Glutamatergic neuron (in vitro differentiated cells): ENCODE data around the gene LRRC17. TPM values are rescaled to one million over a fixed set of nuclear protein-coding genes. Genes with fewer than 3 reads are reported as not detected.

ENCODE experiments used
- DNase-seq: peaks from one replicate; pipeline ENCODE4 v3.0.0; 2022
- H3K27ac Mint-ChIP-seq: one replicate; pipeline ENCODE4 v1.8.0; 2020; ENCODE audit warnings: mild to moderate bottlenecking, mixed read lengths, inconsistent platforms; ENCODE audit not compliant: unreplicated experiment
- H3K27me3 Mint-ChIP-seq: one replicate; pipeline ENCODE4 v1.8.0; 2020; ENCODE audit warnings: mild to moderate bottlenecking, moderate library complexity, mixed read lengths, inconsistent platforms; ENCODE audit not compliant: unreplicated experiment
- H3K36me3 Mint-ChIP-seq: one replicate; pipeline ENCODE4 v1.8.0; 2020; ENCODE audit warnings: mild to moderate bottlenecking, mixed read lengths, inconsistent platforms; ENCODE audit not compliant: unreplicated experiment
- H3K4me1 Mint-ChIP-seq: one replicate; pipeline ENCODE4 v1.8.0; 2020; ENCODE audit warnings: mild to moderate bottlenecking, low read depth, mixed read lengths, inconsistent platforms; ENCODE audit not compliant: unreplicated experiment
- H3K4me3 Mint-ChIP-seq: one replicate; pipeline ENCODE4 v1.8.0; 2020; ENCODE audit warnings: mild to moderate bottlenecking, mixed read lengths, inconsistent platforms; ENCODE audit not compliant: unreplicated experiment
- H3K9me3 Mint-ChIP-seq: one replicate; pipeline ENCODE4 v1.8.0; 2020; ENCODE audit warnings: mild to moderate bottlenecking, moderate library complexity, mixed read lengths, inconsistent platforms; ENCODE audit not compliant: unreplicated experiment
- total RNA-seq: library from RNA; stranded (reverse); fragmentation: NEBNext Ultra II Directional; extraction: Animal tissue kit (Norgen Biotek cat#: 25700); gene quantifications from one replicate; pipeline ENCODE4 v1.2.1, GENCODE V29; 2021; ENCODE audit not compliant: unreplicated experiment
- TF ChIP-seq, protein P1 (sequence below): fragments of 200-600 bp; sonication (generic); IDR thresholded peaks from one replicate; pipeline ENCODE4 v1.5.0; 2021; ENCODE audit not compliant: partially characterized antibody, unreplicated experiment

The LRRC17 gene
- total RNA-seq, 1 donor from 2014 or later, result 0.34 TPM

DNA sequence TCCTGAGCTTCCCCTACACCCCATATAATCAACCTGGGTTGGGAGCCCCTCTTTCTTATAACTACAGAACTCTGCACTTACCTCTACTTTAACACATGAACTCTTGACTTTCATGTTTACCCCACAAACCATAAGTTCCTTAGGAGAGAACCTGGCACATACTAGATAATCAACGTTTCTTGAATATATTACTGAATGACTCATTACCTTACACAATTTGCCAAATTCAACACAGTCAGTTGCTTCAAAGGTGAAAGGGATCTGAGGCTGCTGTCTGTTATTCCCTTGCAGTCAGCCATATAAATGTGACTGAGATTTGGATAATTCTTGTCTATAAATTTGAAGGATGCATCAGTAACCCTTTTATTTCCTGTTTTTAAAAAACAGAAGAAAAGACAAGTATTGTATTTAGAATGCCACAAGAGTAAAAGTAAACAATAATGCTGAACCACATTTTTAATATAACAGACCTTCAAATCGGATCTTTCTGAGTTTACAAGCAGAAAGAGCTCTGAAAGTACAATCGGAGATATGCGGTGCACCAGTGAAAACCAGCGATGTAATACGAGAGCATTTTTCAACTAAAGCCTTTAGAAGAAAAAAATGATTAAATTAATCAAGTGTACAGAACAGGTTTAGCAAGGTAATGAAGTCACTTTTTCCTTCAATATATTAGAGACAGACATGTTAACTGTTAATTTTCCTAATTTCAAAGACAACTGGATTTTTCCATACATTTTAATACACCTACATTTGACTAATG is 29.5 kb upstream of the LRRC17 start:
- H3K36me3 Mint-ChIP-seq, result no peaks in the 10 kb centered on the region
- H3K4me3 Mint-ChIP-seq, result no peak overlapping the region
- H3K27me3 Mint-ChIP-seq, result no peaks in the 10 kb centered on the region
- H3K4me1 Mint-ChIP-seq, result no peaks in the 10 kb centered on the region
- H3K9me3 Mint-ChIP-seq, result no peaks in the 10 kb centered on the region
- DNase-seq, result no peak
- TF ChIP-seq, protein P1, sequence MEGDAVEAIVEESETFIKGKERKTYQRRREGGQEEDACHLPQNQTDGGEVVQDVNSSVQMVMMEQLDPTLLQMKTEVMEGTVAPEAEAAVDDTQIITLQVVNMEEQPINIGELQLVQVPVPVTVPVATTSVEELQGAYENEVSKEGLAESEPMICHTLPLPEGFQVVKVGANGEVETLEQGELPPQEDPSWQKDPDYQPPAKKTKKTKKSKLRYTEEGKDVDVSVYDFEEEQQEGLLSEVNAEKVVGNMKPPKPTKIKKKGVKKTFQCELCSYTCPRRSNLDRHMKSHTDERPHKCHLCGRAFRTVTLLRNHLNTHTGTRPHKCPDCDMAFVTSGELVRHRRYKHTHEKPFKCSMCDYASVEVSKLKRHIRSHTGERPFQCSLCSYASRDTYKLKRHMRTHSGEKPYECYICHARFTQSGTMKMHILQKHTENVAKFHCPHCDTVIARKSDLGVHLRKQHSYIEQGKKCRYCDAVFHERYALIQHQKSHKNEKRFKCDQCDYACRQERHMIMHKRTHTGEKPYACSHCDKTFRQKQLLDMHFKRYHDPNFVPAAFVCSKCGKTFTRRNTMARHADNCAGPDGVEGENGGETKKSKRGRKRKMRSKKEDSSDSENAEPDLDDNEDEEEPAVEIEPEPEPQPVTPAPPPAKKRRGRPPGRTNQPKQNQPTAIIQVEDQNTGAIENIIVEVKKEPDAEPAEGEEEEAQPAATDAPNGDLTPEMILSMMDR, result no peak
- no peak overlapping the region for H3K27ac Mint-ChIP-seq

DNA sequence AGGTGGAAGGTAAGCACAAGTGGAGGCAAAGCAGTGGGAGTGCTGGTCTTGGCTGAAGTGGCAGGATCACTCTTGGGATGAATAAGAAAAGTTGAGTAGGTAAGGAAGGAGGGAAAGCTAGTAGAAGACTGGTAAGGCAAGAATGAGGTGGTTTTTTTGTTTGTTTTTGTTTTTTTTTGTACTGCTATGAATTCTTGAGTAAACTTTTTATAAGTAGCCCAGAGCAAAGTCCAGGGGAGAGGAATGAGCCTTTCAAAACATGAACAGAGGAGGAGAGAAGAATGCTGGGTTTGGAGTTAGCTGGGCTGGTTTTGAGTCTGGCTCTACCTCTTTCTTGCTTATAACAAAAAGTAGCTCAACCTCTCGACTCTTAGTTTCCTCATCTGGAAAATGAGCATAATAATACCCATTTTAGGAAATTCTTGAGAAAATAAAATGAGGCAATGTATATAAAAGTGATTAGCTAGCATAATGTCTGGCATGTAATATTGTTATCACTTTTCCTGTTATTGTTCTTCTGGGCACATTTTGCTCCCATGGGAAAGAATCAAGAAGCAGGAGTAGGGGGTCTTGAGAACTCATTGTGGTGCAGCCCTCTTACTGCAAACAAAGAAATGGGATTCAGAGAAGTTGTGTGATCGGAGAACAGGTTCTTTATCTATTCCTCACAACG is 24.1 kb upstream of the LRRC17 start:
- Mint-ChIP-seq H3K9me3 (peaks cover 2% of the 10 kb centered on the region), H3K27ac (no peak overlapping the region), H3K4me3 (no peak overlapping the region), H3K36me3 (no peaks in the 10 kb centered on the region), H3K27me3 (no peaks in the 10 kb centered on the region), H3K4me1 (no peaks in the 10 kb centered on the region)
- TF ChIP-seq, protein P1, result no peak
- no peak for DNase-seq

DNA sequence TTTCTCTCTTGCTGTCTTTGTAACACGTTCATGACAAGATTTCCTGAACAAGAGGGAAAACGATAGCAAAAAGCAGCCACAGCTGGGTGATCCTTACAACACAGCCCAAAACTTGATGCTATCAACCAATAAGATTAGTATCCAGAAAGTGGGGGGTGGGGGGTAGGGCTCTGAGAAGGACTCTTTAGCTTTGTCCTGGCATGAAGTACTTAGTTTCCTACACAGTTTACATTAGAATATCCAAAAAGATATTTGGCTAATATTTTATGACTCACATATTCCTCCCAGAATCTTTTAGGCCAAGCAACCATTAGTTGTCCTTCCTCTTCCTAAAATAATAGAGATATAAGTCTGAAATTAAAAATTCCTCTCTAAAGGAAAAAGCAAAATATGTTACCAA is 22.9 kb upstream of the LRRC17 start:
- TF ChIP-seq, protein P1, result no peak
- H3K9me3 Mint-ChIP-seq, result peaks cover 2% of the 10 kb centered on the region
- H3K36me3 Mint-ChIP-seq, result no peaks in the 10 kb centered on the region
- H3K27ac Mint-ChIP-seq, result no peak overlapping the region
- H3K4me1 Mint-ChIP-seq, result no peaks in the 10 kb centered on the region
- DNase-seq, result no peak
- no peaks in the 10 kb centered on the region for H3K27me3 Mint-ChIP-seq
- no peak overlapping the region for H3K4me3 Mint-ChIP-seq

DNA sequence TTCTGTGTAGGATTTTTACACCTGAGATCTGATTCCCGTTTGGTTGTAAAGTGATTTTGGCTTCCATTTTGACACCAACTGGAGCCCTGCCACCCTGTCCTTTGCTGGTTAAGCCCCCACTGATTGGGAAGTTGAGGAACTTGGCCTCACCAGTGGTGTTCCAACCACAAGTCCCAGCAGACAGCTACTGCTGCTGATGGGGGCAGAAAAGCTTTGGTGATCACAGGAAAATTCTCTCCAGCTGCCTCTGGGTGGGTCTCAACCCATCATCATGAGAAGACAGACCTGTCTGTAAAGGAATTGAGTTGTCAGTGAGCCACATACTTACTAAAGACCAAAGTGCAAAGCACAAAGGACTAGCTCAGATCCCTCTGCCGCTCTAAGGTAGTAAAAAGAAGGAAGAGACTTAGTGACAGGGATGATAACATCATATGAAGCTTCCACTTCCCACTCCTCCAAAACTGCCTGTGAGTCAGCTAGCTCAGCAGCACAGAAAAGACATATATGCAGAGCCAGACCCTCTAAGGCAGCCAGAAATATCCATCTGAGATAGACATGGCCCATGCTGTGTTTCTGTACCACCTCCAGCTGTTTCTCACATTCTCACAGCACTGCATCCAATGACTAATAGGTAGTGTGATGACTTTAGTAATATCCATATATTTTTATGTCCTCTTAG is 22.4 kb upstream of the LRRC17 start:
- Mint-ChIP-seq H3K36me3 (no peaks in the 10 kb centered on the region), H3K4me3 (no peak overlapping the region), H3K27me3 (peaks cover 2% of the 10 kb centered on the region), H3K27ac (no peak overlapping the region), H3K9me3 (peaks cover 2% of the 10 kb centered on the region), H3K4me1 (no peaks in the 10 kb centered on the region)
- TF ChIP-seq, protein P1, result no peak
- DNase-seq, result no peak
